Pancreas (tissue), 10 donors: ENCODE results near the gene VCX. TPM values are rescaled to one million over a fixed set of nuclear protein-coding genes. Genes with fewer than 3 reads are reported as not detected.

Source experiments
- ATAC-seq, 4 donors: fragments of 200-7000 bp; cut with Tn5 transposase; one replicate each; pipeline versions ENCODE4 v1.8.0 to v1.9.1; 2020; ENCODE audit warnings: mild to moderate bottlenecking in 4 of 4, moderate library complexity in 4 of 4
- DNase-seq, 6 donors: peaks; one replicate each; pipeline ENCODE4 v3.0.0-alpha.2; 2020
- FAIRE-seq: peaks from 2 replicates; lab custom pipeline; 2012; peaks lifted over from hg19 to GRCh38; lab: Jason Lieb, UNC
- H3K27ac ChIP-seq, 4 donors: fragments of 200-600 bp; sonication (generic); 1 replicate in 3 of 4; 2 replicates in 1 of 4; pipeline versions ENCODE4 v1.5.0 to v1.8.0; 2020
- H3K27me3 ChIP-seq, 4 donors: fragments of 200-600 bp; one replicate each; pipeline ENCODE4 v1.8.0; 2021
- H3K36me3 ChIP-seq, 3 donors: fragments of 200-600 bp; sonication (generic) in 1 of 3; one replicate each; pipeline versions ENCODE4 v1.5.0 to v1.8.0; 2020 to 2021
- H3K4me1 ChIP-seq, 3 donors: fragments of 200-600 bp; one replicate each; pipeline ENCODE4 v1.8.0; 2021
- H3K4me3 ChIP-seq, 4 donors: fragments of 200-600 bp; sonication (generic) in 2 of 4; one replicate each; pipeline versions ENCODE4 v1.5.0 to v1.8.0; 2020 to 2021
- H3K9me3 ChIP-seq, 4 donors: fragments of 200-600 bp; one replicate each; pipeline ENCODE4 v1.8.0; 2021
- CTCF ChIP-seq, 4 donors: fragments of 200-600 bp; sonication (generic) in 3 of 4; IDR thresholded peaks; one replicate each; pipeline versions ENCODE4 v1.5.0 to v1.8.0; 2021; ENCODE audit warnings: antibody characterized with exemption in 4 of 4
- WGBS, 2 donors: extraction: QIAGEN DNeasy Blood & Tissue Kit; methylation state at CpG; one replicate each; pipeline ENCODE4 v1.1.7; 2013; 5-methylcytosine and 5-hydroxymethylcytosine counted together
- intact Hi-C, 3 donors: fragments of 100-400 bp; cut with DNase I; formaldehyde crosslinking; loops; one replicate each; pipeline versions ENCODE4 v1.11.1 to v1.14.2; 2022
- polyA plus RNA-seq, 2 donors: library from polyadenylated mRNA; stranded (reverse); fragments of 200-250 nt; gene quantifications; one replicate each; pipeline ENCODE4 v1.2.3, GENCODE V29; 2013
- total RNA-seq, 6 donors: library from RNA; stranded (reverse); fragmentation: NEBNext Ultra II Directional in 4 of 6; extraction: Animal tissue kit (Norgen Biotek cat#: 25700) in 4 of 6; gene quantifications; one replicate each; pipeline versions ENCODE4 v1.2.1 to v1.2.4, GENCODE V29; 2021 to 2023
- donor health status: healthy with polysubstance abuse.
- donor health status: DM: no; HTN: no; CAD: no; lungs with moderate emphysema.
- donor health status: DM: no; HTN: no; CAD: no.
- donor health status: control.
- donor health status: control.
- donor health status: Bipolar disorder and iron deficiency.
- donor health status: DM: yes; HTN: yes; CAD: no.
- donor health status: DM: no; HTN: no; CAD: no.
- donor health status: DM: no; HTN: no; CAD: no.
- donor health status: DM: yes; HTN: yes; CAD: no.

Gene VCX
- total and polyA plus RNA-seq, 8 donors: 0.16 to 0.23 TPM; not detected in 6

GRCh38 chrX:7889680-7890079 lies 46.7 kb downstream of the VCX start:
- DNase-seq (no peak), ATAC-seq (no peak), FAIRE-seq (no peak)
- intact Hi-C loops: no loop called here
- WGBS, 2 donors: 74 to 76% methylated on average over 2 of the region's 2 CpGs
- no peaks in the 10 kb centered on the region for H3K27me3 ChIP-seq
- no peak for TF ChIP-seq CTCF (IDR thresholded peaks at IDR 0.05)
- H3K4me1 ChIP-seq: no peaks in the 10 kb centered on the region
- H3K36me3 ChIP-seq: no peaks in the 10 kb centered on the region
- no peak overlapping the region for H3K27ac ChIP-seq
- H3K9me3 ChIP-seq: no peaks in the 10 kb centered on the region
- no peak overlapping the region for H3K4me3 ChIP-seq

- intact Hi-C loops: no loop called here
- no peak for TF ChIP-seq CTCF (IDR thresholded peaks at IDR 0.05)
- WGBS, 2 donors: 14 to 27% methylated on average over 9 of the region's 9 CpGs
- Histone ChIP-seq H3K27ac (no peak overlapping the region), H3K27me3 (no peaks in the 10 kb centered on the region), H3K4me3 (no peak overlapping the region), H3K36me3 (no peaks in the 10 kb centered on the region), H3K4me1 (no peaks in the 10 kb centered on the region), H3K9me3 (no peaks in the 10 kb centered on the region)
- ATAC-seq (no peak), DNase-seq (no peak), FAIRE-seq (no peak)
Measured at GRCh38 chrX:7891928-7892327, 49.0 kb downstream of the VCX start.

Other genes with a start within 250 kb of the VCX start
- 10 to 100 TPM in 5 of 6 donors, 1 to 10 TPM in 1; 9.6 to 16.1 (median 12.4) TPM for gene PNPLA4, start 84.2 kb downstream of the VCX start, total RNA-seq
- 10 to 100 TPM in 1 of 2 donors, 1 to 10 TPM in 1; 2.5 to 12.3 TPM for gene PNPLA4, start 84.2 kb downstream of the VCX start, polyA plus RNA-seq